IMR-90 (cell line): ENCODE data around the gene ANKRD44. TPM values are rescaled to one million over a fixed set of nuclear protein-coding genes. Genes with fewer than 3 reads are reported as not detected.

Source experiments
- ATAC-seq: fragments of 200-7000 bp; cut with Tn5 transposase; 2 replicates; pipeline ENCODE4 v1.9.1; 2020; ENCODE audit warnings: low read depth, mild to moderate bottlenecking, moderate library complexity
- BruUV-seq: library from RNA; stranded (reverse); fragments of 400-500 nt; replicated peaks from 2 replicates; lab custom pipeline; 2021; lab: Mats Ljungman, UMichigan
- CTCF ChIA-PET: fragments of 300-600 bp; formaldehyde crosslinking; extraction: SDS; loops from one replicate; lab custom pipeline; 2021; ENCODE audit warnings: antibody characterized with exemption; lab: Yijun Ruan, JAX
- POLR2A ChIA-PET: fragments of 300-600 bp; sonication (Branson Sonifier 250); formaldehyde crosslinking; loops from one replicate; lab custom pipeline; 2022; ENCODE audit warnings: antibody characterized with exemption; ENCODE audit not compliant: unreplicated experiment; lab: Charles Lee
- DNase-seq: peaks from one replicate; pipeline ENCODE4 v3.0.0; 2013
- H2AFZ ChIP-seq: replicated peaks from 2 replicates; pipeline ENCODE3; 2013; ENCODE audit warnings: low read length, mild to moderate bottlenecking; ENCODE audit not compliant: poor library complexity
- H2AK5ac ChIP-seq: 2 replicates; pipeline ENCODE4 v1.6.1; 2013; ENCODE audit warnings: low read depth, low read length, inconsistent platforms
- H2AK9ac ChIP-seq: replicated peaks from 2 replicates; pipeline ENCODE3; 2013; ENCODE audit warnings: mild to moderate bottlenecking, low read depth, low read length, moderate library complexity; ENCODE audit not compliant: poor library complexity
- H2BK120ac ChIP-seq: 2 replicates; pipeline ENCODE4 v1.6.1; 2013; ENCODE audit warnings: low read depth, low read length, inconsistent platforms
- H2BK15ac ChIP-seq: 3 replicates; pipeline ENCODE4 v1.6.1; 2013; ENCODE audit warnings: low read depth, low read length, inconsistent platforms
- H2BK20ac ChIP-seq: 2 replicates; pipeline ENCODE4 v1.6.1; 2013; ENCODE audit warnings: low read depth, mild to moderate bottlenecking, inconsistent platforms, low read length, moderate library complexity
- H2BK5ac ChIP-seq: 2 replicates; pipeline ENCODE4 v1.6.1; 2013; ENCODE audit warnings: mild to moderate bottlenecking, low read depth, low read length, inconsistent platforms; ENCODE audit not compliant: poor library complexity, severe bottlenecking
- H3K14ac ChIP-seq: replicated peaks from 2 replicates; pipeline ENCODE4 v1.6.1; 2013; ENCODE audit warnings: low read depth, low read length, inconsistent platforms
- H3K18ac ChIP-seq: 2 replicates; pipeline ENCODE4 v1.6.1; 2013; ENCODE audit warnings: low read depth, low read length, control low read depth
- H3K23ac ChIP-seq: 2 replicates; pipeline ENCODE4 v1.6.1; 2013; ENCODE audit warnings: low read depth, low read length, inconsistent platforms
- H3K27ac ChIP-seq: 2 replicates; pipeline ENCODE4 v1.5.1; 2013; ENCODE audit warnings: mild to moderate bottlenecking, control low read depth, low read length; ENCODE audit not compliant: insufficient read depth
- H3K27me3 ChIP-seq: 2 replicates; pipeline ENCODE4 v1.6.1; 2013; ENCODE audit warnings: low read length; ENCODE audit not compliant: control insufficient read depth, insufficient read depth
- H3K36me3 ChIP-seq: 2 replicates; pipeline ENCODE4 v1.6.1; 2013; ENCODE audit warnings: low read length, mixed read lengths; ENCODE audit not compliant: control insufficient read depth, insufficient read depth
- H3K4ac ChIP-seq: 2 replicates; pipeline ENCODE4 v1.6.1; 2013; ENCODE audit warnings: low read depth, low read length, inconsistent platforms
- H3K4me1 ChIP-seq: 2 replicates; pipeline ENCODE4 v1.6.1; 2013; ENCODE audit warnings: low read length, mixed read lengths; ENCODE audit not compliant: control insufficient read depth, insufficient read depth
- H3K4me2 ChIP-seq: 2 replicates; pipeline ENCODE4 v1.6.1; 2013; ENCODE audit warnings: low read depth, mild to moderate bottlenecking, control low read depth, low read length, moderate library complexity
- H3K4me3 ChIP-seq: 2 replicates; pipeline ENCODE4 v1.5.1; 2013; ENCODE audit warnings: low read depth, mild to moderate bottlenecking, control low read depth, low read length, moderate library complexity; ENCODE audit not compliant: insufficient read depth
- H3K56ac ChIP-seq: 2 replicates; pipeline ENCODE4 v1.6.1; 2013; ENCODE audit warnings: low read length, inconsistent platforms; ENCODE audit not compliant: insufficient read depth; ENCODE audit errors: extremely low read depth
- H3K79me1 ChIP-seq, 2 experiments: 2 replicates each; pipeline ENCODE4 v1.6.1; 2013; ENCODE audit warnings: low read length in 2 of 2, inconsistent platforms in 1 of 2, low read depth in 1 of 2
- H3K9ac ChIP-seq: 2 replicates; pipeline ENCODE4 v1.6.1; 2013; ENCODE audit warnings: low read depth, low read length, control low read depth
- H3K9me1 ChIP-seq: 2 replicates; pipeline ENCODE4 v1.6.1; 2013; ENCODE audit warnings: low read length, inconsistent platforms; ENCODE audit not compliant: insufficient read depth
- H3K9me3 ChIP-seq: 2 replicates; pipeline ENCODE4 v1.6.1; 2013; ENCODE audit warnings: low read length; ENCODE audit not compliant: control insufficient read depth, insufficient read depth
- H4K20me1 ChIP-seq: 2 replicates; pipeline ENCODE4 v1.6.1; 2013; ENCODE audit warnings: low read length, inconsistent platforms; ENCODE audit not compliant: insufficient read depth
- H4K5ac ChIP-seq: 2 replicates; pipeline ENCODE4 v1.6.1; 2013; ENCODE audit warnings: mild to moderate bottlenecking, low read depth, low read length, control low read depth
- H4K8ac ChIP-seq, 2 experiments: 2 replicates each; pipeline ENCODE4 v1.6.1; 2013; ENCODE audit warnings: low read depth in 2 of 2, low read length in 2 of 2, control low read depth in 1 of 2, inconsistent platforms in 1 of 2
- H4K91ac ChIP-seq: 2 replicates; pipeline ENCODE4 v1.6.1; 2013; ENCODE audit warnings: low read depth, low read length, inconsistent platforms; ENCODE audit not compliant: insufficient read depth
- BHLHE40 ChIP-seq: fragments of 150-350 bp; IDR thresholded peaks from 2 replicates; pipeline ENCODE4 v1.6.1; 2016; ENCODE audit warnings: mild to moderate bottlenecking, low read depth, low read length
- CEBPB ChIP-seq: IDR thresholded peaks from 2 replicates; pipeline ENCODE4 v1.6.1; 2012; ENCODE audit warnings: low read depth, low read length, improper control_type of control experiment
- CHD1 ChIP-seq: IDR thresholded peaks from 2 replicates; pipeline ENCODE4 v1.6.1; 2012; ENCODE audit warnings: low read depth, low read length, improper control_type of control experiment
- ELK1 ChIP-seq: fragments of 150-350 bp; IDR thresholded peaks from 2 replicates; pipeline ENCODE4 v1.6.1; 2016; ENCODE audit warnings: low read depth, mild to moderate bottlenecking, low read length, moderate library complexity, borderline replicate concordance
- FOS ChIP-seq: fragments of 150-350 bp; IDR thresholded peaks from 2 replicates; pipeline ENCODE4 v1.6.1; 2016; ENCODE audit warnings: low read depth, low read length
- MAFK ChIP-seq: IDR thresholded peaks from 2 replicates; pipeline ENCODE4 v1.6.1; 2012; ENCODE audit warnings: low read depth, low read length, improper control_type of control experiment
- MAZ ChIP-seq: IDR thresholded peaks from 2 replicates; pipeline ENCODE4 v1.6.1; 2012; ENCODE audit warnings: low read depth, mild to moderate bottlenecking, low read length, improper control_type of control experiment, moderate library complexity, borderline replicate concordance
- MXI1 ChIP-seq: IDR thresholded peaks from 2 replicates; pipeline ENCODE4 v1.6.1; 2012; ENCODE audit warnings: low read depth, mild to moderate bottlenecking, low read length, moderate library complexity, borderline replicate concordance
- NFE2L2 ChIP-seq: fragments of 150-350 bp; IDR thresholded peaks from 2 replicates; pipeline ENCODE4 v1.6.1; 2016; ENCODE audit warnings: low read depth, mild to moderate bottlenecking, low read length
- POLR2A ChIP-seq: IDR thresholded peaks from 2 replicates; pipeline ENCODE4 v1.6.1; 2012; ENCODE audit warnings: mild to moderate bottlenecking, low read depth, low read length
- RAD21 ChIP-seq: IDR thresholded peaks from 2 replicates; pipeline ENCODE4 v1.6.1; 2012; ENCODE audit warnings: low read length, improper control_type of control experiment
- RCOR1 ChIP-seq: IDR thresholded peaks from 2 replicates; pipeline ENCODE4 v1.6.1; 2012; ENCODE audit warnings: mild to moderate bottlenecking, low read length, improper control_type of control experiment; ENCODE audit not compliant: insufficient replicate concordance
- RFX5 ChIP-seq: IDR thresholded peaks from 2 replicates; pipeline ENCODE4 v1.8.0; 2012; ENCODE audit warnings: low read depth, mild to moderate bottlenecking, low read length, moderate library complexity
- SMC3 ChIP-seq: fragments of 150-350 bp; IDR thresholded peaks from 2 replicates; pipeline ENCODE4 v1.6.1; 2016; ENCODE audit warnings: low read depth, mild to moderate bottlenecking, antibody characterized with exemption, low read length, moderate library complexity
- WGBS, 2 experiments: methylation state at CpG; one replicate each; pipeline versions ENCODE4 v1.1.5 to v1.1.7; 2013; ENCODE audit warnings: missing lambda C conversion rate in 2 of 2; ENCODE audit not compliant: insufficient read length in 1 of 2; ENCODE audit errors: extremely low coverage in 2 of 2; 5-methylcytosine and 5-hydroxymethylcytosine counted together
- dilution Hi-C: fragments of 300-500 bp; cut with HindIII; formaldehyde crosslinking; loops from one replicate; pipeline ENCODE4 v1.14.3; 2018; ENCODE audit warnings: low sequenced_read_pairs; ENCODE audit not compliant: unreplicated experiment
- in situ Hi-C: fragments of 300-500 bp; cut with MboI; formaldehyde crosslinking; loops from 3 replicates; pipeline ENCODE4 v1.14.3; 2019; ENCODE audit warnings: low sequenced_read_pairs, inconsistent platforms, mixed read lengths
- intact Hi-C: fragments of 100-400 bp; cut with micrococcal nuclease; formaldehyde crosslinking; loops from 2 replicates; pipeline ENCODE4 v1.10.0; 2022
- polyA plus RNA-seq, 3 experiments: library from polyadenylated mRNA; depleted of rRNA; stranded (reverse); fragments of >200 nt; gene quantifications; 2 replicates each; pipeline ENCODE4 v1.2.3, GENCODE V29; 2012; ENCODE audit warnings: low replicate concordance in 1 of 3
- total RNA-seq: library from RNA; depleted of rRNA; stranded (reverse); fragments of >200 nt; gene quantifications from 2 replicates; pipeline ENCODE4 v1.2.3, GENCODE V29; 2012
- TF ChIP-seq, protein P1 (sequence below): fragments of 150-350 bp; IDR thresholded peaks from 2 replicates; pipeline ENCODE4 v1.6.1; 2017; ENCODE audit warnings: mild to moderate bottlenecking, antibody characterized with exemption, low read length, low read depth
- TF ChIP-seq, protein P2 (sequence below): conservative IDR thresholded peaks from 2 replicates; pipeline ENCODE4 v1.5.1; 2012; ENCODE audit warnings: mild to moderate bottlenecking, low read depth, low read length, improper control_type of control experiment

Gene ANKRD44
- total and polyA plus RNA-seq, 2 of the 4 experiments (the other 2 are of a cell fraction), result 5.2 to 15.6 TPM

DNA sequence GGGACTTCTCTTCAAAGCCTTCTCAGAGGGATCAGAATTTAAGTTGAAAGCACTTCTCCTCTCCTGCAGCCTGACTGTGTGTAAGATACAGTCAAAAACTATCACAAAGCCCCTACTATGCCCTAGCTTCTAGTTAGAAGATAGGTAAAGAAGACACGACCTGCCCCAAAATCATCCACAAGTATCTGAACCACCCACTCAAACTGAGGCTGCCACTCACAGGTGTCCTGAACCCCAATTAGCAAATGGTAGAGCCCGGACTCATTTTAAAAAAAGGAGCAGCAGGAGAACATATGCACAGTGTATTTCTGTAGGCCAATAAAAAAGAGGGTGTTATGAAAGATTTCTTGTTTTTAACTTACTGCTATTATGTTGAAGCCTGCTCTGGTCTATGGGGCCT, 74.4 kb downstream of the ANKRD44 start:
- CTCF ChIA-PET, result interaction anchor here (0.7 kb wide), 1 partner anchor 1003 kb away, joined by 4 read pairs; no protein-coding TSS in a partner anchor
- H3K9ac ChIP-seq, result no peak overlapping the region
- H3K4me2 ChIP-seq, result no peak overlapping the region
- no peaks in the 10 kb centered on the region for H3K4me1 ChIP-seq
- ATAC-seq (no peak), DNase-seq (no peak)
- H3K9me1 ChIP-seq, result no peaks in the 10 kb centered on the region; the same call in 1 of the 2 replicates
- POLR2A ChIA-PET, result no interaction called here
- H4K8ac ChIP-seq, result no peak overlapping the region
- BruUV-seq, result no TSS peak
- no peak overlapping the region for H3K4ac ChIP-seq
- H2BK20ac ChIP-seq, result no peak overlapping the region
- H3K27ac ChIP-seq, result no peak overlapping the region
- H3K14ac ChIP-seq, result no peak overlapping the region
- H3K36me3 ChIP-seq, result no peaks in the 10 kb centered on the region
- in situ Hi-C loops, result no loop called here
- H2BK120ac ChIP-seq, result no peak overlapping the region
- no peak overlapping the region for H2AFZ ChIP-seq
- no peak overlapping the region for H2AK9ac ChIP-seq
- H2BK15ac ChIP-seq, result no peak overlapping the region
- H4K20me1 ChIP-seq, result no peaks in the 10 kb centered on the region
- no peak overlapping the region for H3K18ac ChIP-seq
- dilution Hi-C loops, result no loop called here
- no peaks in the 10 kb centered on the region for H3K27me3 ChIP-seq
- intact Hi-C loops, result no loop called here
- H3K23ac ChIP-seq, result no peak overlapping the region
- WGBS, 2 experiments, result no CpG with 5 or more reads among the region's 2 CpGs
- H4K5ac ChIP-seq, result no peak overlapping the region
- no peaks in the 10 kb centered on the region for H3K9me3 ChIP-seq
- H2BK5ac ChIP-seq, result no peak overlapping the region
- no peak overlapping the region; the same call in 1 of the 2 replicates for H4K91ac ChIP-seq
- no peak overlapping the region for H3K56ac ChIP-seq
- no peaks in the 10 kb centered on the region; a peak in 2 of 4 replicates for H3K79me1 ChIP-seq
- no peak overlapping the region for H2AK5ac ChIP-seq
- no peak overlapping the region for H3K4me3 ChIP-seq
- TF ChIP-seq RAD21 (no peak), NFE2L2 (no peak), RFX5 (no peak), ELK1 (no peak), MXI1 (no peak), MAZ (no peak), CHD1 (no peak), RCOR1 (no peak), FOS (no peak), CEBPB (no peak), POLR2A (no peak), SMC3 (no peak), BHLHE40 (no peak), MAFK (no peak)
- TF ChIP-seq, protein P1, sequence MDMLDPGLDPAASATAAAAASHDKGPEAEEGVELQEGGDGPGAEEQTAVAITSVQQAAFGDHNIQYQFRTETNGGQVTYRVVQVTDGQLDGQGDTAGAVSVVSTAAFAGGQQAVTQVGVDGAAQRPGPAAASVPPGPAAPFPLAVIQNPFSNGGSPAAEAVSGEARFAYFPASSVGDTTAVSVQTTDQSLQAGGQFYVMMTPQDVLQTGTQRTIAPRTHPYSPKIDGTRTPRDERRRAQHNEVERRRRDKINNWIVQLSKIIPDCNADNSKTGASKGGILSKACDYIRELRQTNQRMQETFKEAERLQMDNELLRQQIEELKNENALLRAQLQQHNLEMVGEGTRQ, result no peak
- TF ChIP-seq, protein P2, sequence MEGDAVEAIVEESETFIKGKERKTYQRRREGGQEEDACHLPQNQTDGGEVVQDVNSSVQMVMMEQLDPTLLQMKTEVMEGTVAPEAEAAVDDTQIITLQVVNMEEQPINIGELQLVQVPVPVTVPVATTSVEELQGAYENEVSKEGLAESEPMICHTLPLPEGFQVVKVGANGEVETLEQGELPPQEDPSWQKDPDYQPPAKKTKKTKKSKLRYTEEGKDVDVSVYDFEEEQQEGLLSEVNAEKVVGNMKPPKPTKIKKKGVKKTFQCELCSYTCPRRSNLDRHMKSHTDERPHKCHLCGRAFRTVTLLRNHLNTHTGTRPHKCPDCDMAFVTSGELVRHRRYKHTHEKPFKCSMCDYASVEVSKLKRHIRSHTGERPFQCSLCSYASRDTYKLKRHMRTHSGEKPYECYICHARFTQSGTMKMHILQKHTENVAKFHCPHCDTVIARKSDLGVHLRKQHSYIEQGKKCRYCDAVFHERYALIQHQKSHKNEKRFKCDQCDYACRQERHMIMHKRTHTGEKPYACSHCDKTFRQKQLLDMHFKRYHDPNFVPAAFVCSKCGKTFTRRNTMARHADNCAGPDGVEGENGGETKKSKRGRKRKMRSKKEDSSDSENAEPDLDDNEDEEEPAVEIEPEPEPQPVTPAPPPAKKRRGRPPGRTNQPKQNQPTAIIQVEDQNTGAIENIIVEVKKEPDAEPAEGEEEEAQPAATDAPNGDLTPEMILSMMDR, result no peak
